CD4-positive, alpha-beta T cell treated with Interleukin-17A for 1 hour (primary cell): Measurements from ENCODE around the gene TGM5.
"Not testable (repeated sequence)": the region's sequence is repeated elsewhere in the genome, so short reads cannot be mapped to it uniquely, and the experiment has no call there.

Experiments
- DNase-seq: peaks from one replicate; pipeline ENCODE4 v3.0.0-alpha.2; 2020

The TGM5 gene

GRCh38 chr15:43266834-43267233, at the start of gene TGM5:
Gene TGM5, minus strand, starts transcription at chr15:43266928. Its CDS starts 79 bp downstream, at chr15:43266849.
- DNase-seq: no peak

DNA sequence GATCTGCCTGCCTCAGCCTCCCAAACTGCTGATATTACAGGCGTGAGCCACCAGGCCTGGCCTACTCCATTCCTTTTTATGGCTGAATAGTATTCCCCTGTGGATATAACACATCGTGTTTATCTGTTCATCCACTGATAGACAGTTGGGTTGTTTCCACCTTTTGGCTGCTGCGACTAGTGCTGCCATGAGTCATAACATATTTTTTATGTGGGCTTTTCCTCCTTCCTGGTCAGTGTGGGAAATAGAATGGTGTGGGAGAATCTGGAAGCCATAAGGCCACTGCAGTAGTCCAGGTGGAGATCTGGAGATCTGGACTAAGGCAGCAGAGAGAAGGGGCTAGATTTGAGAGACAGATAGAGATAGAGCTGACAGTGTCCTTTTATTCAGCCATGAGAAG, 47.4 kb upstream of the TGM5 start:
- DNase-seq: no peak

DNA sequence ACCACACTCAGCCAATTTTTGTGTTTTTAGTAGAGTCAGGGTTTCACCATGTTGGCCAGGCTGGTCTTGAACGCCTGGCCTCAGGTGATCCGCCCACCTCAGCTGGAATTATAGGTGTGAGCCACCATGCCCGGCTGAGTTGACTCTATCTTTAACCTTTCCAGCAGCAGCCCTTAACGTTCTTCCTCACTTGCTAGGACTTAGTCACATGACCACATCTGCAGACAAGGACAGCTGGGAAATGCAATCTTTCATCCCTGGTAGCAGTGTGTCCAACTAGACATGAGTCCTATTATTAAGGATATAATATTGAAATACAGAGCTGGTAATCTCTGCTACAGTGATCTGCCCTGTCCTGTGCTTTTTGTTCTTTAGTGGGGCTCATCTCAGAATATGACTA, 45.6 kb upstream of the TGM5 start:
- DNase-seq: no peak

GRCh38 chr15:43302205-43302817, 35.6 kb upstream of the TGM5 start, which contains the start of gene TGM7:
Gene TGM7, minus strand, starts transcription at chr15:43302255.
- DNase-seq: no peak

- no peak for DNase-seq
Observed at GRCh38 chr15:43299884-43300283, 33.2 kb upstream of the TGM5 start.

GRCh38 chr15:43299411-43299810, 32.7 kb upstream of the TGM5 start:
- no peak for DNase-seq

GRCh38 chr15:43294091-43294706, 27.5 kb upstream of the TGM5 start:
- no peak for DNase-seq

DNA sequence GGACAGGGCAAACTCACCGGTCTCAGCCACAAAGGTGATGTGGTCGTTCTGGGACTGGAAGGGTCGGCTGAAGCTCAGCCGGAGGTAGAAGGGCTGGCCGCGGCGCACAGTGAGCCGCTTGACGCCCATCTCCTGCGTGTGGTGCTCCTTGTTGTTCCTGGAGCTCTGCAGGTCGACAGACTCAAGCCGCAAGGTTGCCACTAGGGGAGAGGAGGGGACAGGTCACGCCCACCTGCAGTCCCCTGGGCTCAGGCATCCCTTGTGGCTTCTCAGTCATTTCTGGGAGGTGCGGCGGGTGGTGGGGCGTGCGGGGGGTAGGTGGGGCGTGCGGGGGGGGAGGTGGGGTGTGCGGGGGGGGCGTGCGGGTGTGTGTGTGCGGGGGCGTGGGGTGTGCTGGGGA, 26.7 kb upstream of the TGM5 start:
- no peak for DNase-seq

GRCh38 chr15:43292375-43293078, 25.8 kb upstream of the TGM5 start:
- no peak for DNase-seq

GRCh38 chr15:43289656-43290055, 22.9 kb upstream of the TGM5 start:
- not testable (repeated sequence) for DNase-seq

DNA sequence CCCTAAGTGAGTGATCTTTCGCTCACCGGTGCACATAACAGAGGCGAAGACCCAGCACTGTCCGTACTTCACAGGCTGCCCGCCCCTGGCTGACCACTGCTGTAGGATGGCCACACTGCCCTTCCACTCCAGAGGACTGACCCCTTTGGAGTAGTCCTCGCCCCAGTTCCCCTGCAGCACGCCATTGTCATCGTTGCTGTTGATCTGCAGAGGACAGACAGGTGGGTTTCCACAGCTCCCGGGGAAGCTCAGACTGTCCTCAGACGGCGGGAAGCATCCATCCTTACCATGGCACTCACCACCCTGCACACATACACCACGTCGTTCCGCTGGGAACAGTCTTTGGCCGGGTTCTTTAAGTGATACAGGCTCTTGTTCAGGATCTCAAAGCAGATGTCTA, 20.5 kb upstream of the TGM5 start:
- no peak for DNase-seq

- no peak for DNase-seq
Observed at GRCh38 chr15:43286074-43286473, 19.3 kb upstream of the TGM5 start.

GRCh38 chr15:43285609-43286037, 18.9 kb upstream of the TGM5 start:
- DNase-seq: peak; percentile 73

- DNase-seq: no peak
Observed at GRCh38 chr15:43283526-43283925, 16.8 kb upstream of the TGM5 start.

- no peak for DNase-seq
Observed at GRCh38 chr15:43281926-43282602, 15.3 kb upstream of the TGM5 start.

DNA sequence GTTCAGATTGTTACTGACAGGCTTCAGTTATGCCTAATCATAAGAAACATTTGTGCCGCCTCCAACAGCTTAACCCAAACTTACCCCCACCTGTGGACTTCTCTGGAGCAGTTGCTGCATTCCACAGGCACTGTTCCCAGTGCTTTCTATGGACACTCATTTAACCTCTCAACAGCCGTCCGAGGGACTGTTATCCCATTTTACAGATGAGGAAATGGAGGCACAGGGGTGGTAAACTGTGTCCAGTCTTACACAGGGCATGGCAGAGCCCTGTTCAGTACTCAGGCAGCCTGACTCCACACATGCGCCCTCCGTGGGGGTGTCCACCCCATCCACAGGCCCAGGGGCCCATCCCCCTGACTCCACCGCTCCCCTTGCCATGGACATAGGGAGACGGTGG, 14.3 kb upstream of the TGM5 start:
- no peak for DNase-seq

DNA sequence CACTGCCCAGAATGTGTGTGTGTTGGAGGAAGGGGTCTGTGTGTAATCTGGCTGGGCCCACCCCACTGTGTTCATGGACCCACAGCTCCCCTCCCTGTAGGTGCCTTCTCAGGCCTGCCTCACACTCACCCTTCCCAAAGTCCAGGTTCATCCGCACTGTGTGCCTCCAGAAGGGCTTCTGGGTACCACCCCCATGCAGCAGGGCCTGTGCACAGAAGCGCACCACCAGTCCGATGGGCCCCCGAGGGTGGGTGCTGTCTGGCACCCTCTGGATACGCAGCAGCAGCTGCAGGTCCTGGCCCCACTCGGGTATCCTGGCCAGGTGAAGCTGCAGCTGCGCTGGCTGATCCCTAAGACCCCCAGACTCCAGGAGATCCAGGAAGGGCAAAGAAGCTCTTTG, 12.8 kb upstream of the TGM5 start:
- no peak for DNase-seq

- no peak for DNase-seq
Observed at GRCh38 chr15:43278869-43279268, 12.1 kb upstream of the TGM5 start.

DNA sequence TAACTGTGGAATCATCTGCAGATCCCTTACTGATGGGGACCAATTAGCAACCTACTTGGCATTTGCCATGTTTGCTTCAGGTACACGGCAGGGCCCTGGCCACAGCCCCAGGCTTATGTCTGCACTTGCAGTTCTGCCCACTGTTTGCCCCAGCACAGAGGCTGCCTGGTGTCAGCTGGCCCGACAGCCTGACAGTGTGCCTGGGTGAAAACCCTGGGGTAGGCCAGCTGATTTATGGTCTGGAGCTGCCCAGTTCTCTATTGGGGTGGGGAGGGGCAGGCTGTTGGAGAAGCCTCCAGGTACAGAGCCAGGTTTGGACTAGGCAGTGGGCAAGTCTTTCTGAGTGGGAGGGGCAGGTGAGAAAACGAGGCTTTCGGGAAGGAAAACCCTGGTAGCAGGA, 11.2 kb upstream of the TGM5 start:
- no peak for DNase-seq

DNA sequence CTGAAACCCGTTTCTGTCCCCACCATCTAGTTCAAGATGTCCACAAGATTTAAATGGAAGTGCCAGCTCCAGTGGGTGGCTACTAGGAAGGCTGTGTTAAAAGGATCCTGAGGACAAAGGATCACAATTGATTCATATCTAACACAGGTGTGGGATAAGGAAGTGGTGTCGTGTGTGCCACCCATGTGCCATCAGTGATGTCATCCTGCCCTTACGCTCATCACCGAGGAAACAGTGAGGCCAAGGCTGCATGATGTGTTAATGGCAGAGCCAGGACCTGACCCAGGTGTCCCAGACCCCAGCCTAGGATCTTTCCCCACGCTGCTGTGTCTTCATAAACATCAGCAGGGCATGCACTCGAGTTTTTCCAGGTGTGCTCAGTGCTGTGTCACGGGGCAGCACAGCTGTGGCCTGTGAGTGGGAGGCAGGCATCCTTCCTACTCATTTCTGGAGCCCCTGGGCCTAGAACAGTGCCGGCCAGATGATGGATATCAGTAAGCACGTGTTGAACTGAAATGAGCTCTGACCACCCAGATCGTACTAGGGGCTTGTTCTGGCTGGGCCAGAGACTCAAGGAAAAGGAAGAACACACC, 10.6 kb upstream of the TGM5 start:
- DNase-seq: no peak

DNA sequence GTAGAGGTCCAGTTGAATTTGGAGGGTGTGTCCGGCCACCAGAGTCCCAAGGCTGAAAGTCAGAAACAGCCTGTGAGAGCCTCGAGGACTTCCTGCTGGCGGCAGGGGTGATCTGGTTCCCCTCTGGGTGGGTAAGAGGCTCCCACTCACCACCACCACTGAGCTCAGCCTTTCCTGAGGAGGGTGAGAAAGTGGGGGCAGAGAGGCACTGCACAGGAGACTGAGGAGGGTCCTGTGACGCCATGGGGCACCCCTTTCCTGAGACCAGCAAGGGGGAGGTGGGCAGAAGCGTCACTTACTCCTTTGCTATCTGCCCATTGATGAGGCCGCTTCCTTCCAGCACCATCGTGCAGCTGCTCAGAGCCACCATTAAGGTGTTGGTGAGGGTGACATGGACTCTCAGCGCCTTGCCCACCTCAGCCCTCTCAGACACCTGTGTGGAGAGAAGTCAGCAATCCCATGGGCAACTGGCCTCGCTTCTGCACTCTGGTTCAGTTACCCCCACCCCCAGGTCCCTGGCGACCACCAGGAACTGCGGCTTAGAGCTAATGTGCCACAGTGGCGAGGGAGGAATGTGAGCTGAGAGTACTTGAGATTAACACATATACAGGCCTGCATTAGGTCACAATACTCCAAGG, 10.0 kb upstream of the TGM5 start:
- no peak for DNase-seq

DNA sequence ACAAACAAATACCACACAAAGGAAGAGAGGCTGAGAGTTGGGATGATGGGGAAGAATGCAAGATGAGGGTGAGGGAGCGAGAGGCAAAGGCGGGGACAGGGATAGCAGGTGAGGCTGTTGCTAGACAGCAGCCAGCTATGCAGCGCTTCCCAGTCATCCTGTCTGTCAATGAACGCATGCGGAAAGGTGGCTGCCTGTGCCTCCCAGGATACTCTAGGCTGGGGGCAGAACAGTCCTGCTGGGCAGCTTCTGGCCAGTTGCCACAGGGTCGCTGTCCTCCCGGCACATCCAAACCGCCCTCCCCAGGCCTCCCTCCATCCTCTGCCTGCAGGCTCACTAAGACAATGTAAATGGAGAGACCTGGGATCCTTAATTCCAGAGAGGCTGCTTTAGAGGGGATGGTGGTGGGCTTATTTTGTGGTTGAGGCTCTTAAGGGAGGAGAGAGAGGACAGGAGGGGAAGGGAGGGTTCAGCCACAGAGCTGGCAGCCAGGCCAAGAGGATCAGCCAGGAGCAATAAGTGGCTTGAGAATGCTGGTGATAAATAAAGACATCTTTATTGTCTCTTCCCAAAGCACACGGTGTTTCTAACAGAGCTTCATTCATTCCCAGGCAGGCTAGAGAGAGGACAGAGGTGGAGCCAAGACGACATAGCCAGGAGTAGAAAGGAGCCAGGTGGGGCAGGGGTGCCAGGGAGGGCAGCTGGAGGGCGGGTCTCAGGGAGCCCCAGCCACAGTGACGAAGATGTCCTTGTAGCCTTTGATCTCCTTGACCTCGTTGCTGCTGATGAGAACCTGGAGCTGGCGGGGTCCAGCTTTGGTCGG, 9.2 kb upstream of the TGM5 start:
- DNase-seq: no peak
